ENCODE measurements around the gene NDUFA9.
A peak's percentile ranks its signal among the peaks of the same experiment; 100 is the strongest.

NDUFA9 gene

GRCh38 chr12:4648501-4649357, at the start of gene NDUFA9, which contains the start of gene AKAP3:
TSS of gene NDUFA9 (plus strand) at chr12:4649114. CDS start at chr12:4649127, 13 bp downstream.
TSS of gene AKAP3 (minus strand) at chr12:4649051. CDS start at chr12:4638196, 10,855 bp downstream.
- peak; percentile 85 for DNase-seq

GRCh38 chr12:4603421-4603820, 45.5 kb upstream of the NDUFA9 start:
- DNase-seq = no peak

GRCh38 chr12:4603946-4604345, 45.0 kb upstream of the NDUFA9 start:
- DNase-seq = no peak

- DNase-seq = peak; percentile 93
Measured at GRCh38 chr12:4604684-4605193, 44.2 kb upstream of the NDUFA9 start.

GRCh38 chr12:4607056-4607455, 41.9 kb upstream of the NDUFA9 start:
- no peak for DNase-seq

- no peak for DNase-seq
Measured at GRCh38 chr12:4609071-4609470, 39.8 kb upstream of the NDUFA9 start.

GRCh38 chr12:4610481-4610880, 38.4 kb upstream of the NDUFA9 start:
- no peak for DNase-seq

GRCh38 chr12:4615667-4616066, 33.2 kb upstream of the NDUFA9 start:
- no peak for DNase-seq

- DNase-seq = no peak
Measured at GRCh38 chr12:4621511-4621910, 27.4 kb upstream of the NDUFA9 start.

GRCh38 chr12:4626543-4626942, 22.4 kb upstream of the NDUFA9 start:
- DNase-seq = no peak

GRCh38 chr12:4628406-4628805, 20.5 kb upstream of the NDUFA9 start:
- DNase-seq = no peak

- no peak for DNase-seq
Measured at GRCh38 chr12:4630262-4630661, 18.7 kb upstream of the NDUFA9 start.

GRCh38 chr12:4643747-4644146, 5.2 kb upstream of the NDUFA9 start:
- no peak for DNase-seq

GRCh38 chr12:4645023-4645422, 3.9 kb upstream of the NDUFA9 start:
- DNase-seq = no peak

GRCh38 chr12:4648104-4648500, 812 bp upstream of the NDUFA9 start:
- no peak for DNase-seq

- no peak for DNase-seq
Measured at GRCh38 chr12:4649358-4649661, 396 bp downstream of the NDUFA9 start.

GRCh38 chr12:4653257-4653656, 4.3 kb downstream of the NDUFA9 start:
- DNase-seq = no peak

GRCh38 chr12:4653691-4654090, 4.8 kb downstream of the NDUFA9 start:
- DNase-seq = no peak

GRCh38 chr12:4663971-4664505, 15.1 kb downstream of the NDUFA9 start:
- no peak for DNase-seq

GRCh38 chr12:4665236-4665635, 16.3 kb downstream of the NDUFA9 start:
- DNase-seq = no peak

- no peak for DNase-seq
Measured at GRCh38 chr12:4679711-4680110, 30.8 kb downstream of the NDUFA9 start.

GRCh38 chr12:4681732-4682131, 32.8 kb downstream of the NDUFA9 start:
- no peak for DNase-seq

GRCh38 chr12:4685317-4685716, 36.4 kb downstream of the NDUFA9 start:
- no peak for DNase-seq

- DNase-seq = no peak
Measured at GRCh38 chr12:4690760-4691159, 41.8 kb downstream of the NDUFA9 start.

Measured in NCI-H1105 treated with DMSO at 0.1 percent for 48 hours (cell line).